OCI-LY3 (cell line): ENCODE data around the gene SAMD13.

ENCODE experiments used
- EZH2phosphoT487 ChIP-seq: fragments of 200-600 bp; shearing (Covaris generic); IDR thresholded peaks from 2 replicates; pipeline ENCODE4 v1.6.1; 2018; ENCODE audit warnings: antibody characterized with exemption, mixed run types, low read depth
- TF ChIP-seq, protein P1 (sequence below): fragments of 200-600, 300-600 bp; sonication (generic); IDR thresholded peaks from 2 replicates; pipeline ENCODE4 v1.5.1; 2014; ENCODE audit warnings: antibody characterized with exemption, low read length, low read depth

DNA sequence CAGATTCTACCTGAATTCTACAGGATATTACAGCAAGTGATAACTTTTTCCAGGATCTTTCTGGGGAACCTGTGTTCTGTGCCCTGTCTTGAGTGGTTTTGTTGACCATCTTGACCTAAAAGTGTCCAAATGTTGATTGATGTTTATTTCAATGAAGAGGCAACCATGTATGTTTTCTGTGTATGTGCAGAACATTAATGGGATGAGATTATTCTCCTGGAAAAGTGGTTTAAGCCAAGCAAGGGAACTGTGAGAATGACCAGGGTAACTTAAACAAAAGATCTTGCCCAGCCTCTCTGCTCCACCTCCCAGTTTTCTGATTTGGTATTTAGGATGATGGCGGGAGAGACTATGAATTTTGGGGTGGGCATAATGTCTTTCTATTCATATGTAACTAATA lies 1.0 kb upstream of the SAMD13 start:
- TF ChIP-seq, protein P1, sequence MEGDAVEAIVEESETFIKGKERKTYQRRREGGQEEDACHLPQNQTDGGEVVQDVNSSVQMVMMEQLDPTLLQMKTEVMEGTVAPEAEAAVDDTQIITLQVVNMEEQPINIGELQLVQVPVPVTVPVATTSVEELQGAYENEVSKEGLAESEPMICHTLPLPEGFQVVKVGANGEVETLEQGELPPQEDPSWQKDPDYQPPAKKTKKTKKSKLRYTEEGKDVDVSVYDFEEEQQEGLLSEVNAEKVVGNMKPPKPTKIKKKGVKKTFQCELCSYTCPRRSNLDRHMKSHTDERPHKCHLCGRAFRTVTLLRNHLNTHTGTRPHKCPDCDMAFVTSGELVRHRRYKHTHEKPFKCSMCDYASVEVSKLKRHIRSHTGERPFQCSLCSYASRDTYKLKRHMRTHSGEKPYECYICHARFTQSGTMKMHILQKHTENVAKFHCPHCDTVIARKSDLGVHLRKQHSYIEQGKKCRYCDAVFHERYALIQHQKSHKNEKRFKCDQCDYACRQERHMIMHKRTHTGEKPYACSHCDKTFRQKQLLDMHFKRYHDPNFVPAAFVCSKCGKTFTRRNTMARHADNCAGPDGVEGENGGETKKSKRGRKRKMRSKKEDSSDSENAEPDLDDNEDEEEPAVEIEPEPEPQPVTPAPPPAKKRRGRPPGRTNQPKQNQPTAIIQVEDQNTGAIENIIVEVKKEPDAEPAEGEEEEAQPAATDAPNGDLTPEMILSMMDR = no peak
- TF ChIP-seq EZH2phosphoT487 = no peak
